Pons (tissue), 1 donor: ENCODE measurements around the gene ADCY7.
"Not testable (repeated sequence)": the region's sequence is repeated elsewhere in the genome, so short reads cannot be mapped to it uniquely, and the experiment has no call there.

Experiments
- DNase-seq: peaks from one replicate; pipeline ENCODE4 v3.0.0-alpha.2; 2016; ENCODE audit warnings: low spot score

ADCY7 gene

DNA sequence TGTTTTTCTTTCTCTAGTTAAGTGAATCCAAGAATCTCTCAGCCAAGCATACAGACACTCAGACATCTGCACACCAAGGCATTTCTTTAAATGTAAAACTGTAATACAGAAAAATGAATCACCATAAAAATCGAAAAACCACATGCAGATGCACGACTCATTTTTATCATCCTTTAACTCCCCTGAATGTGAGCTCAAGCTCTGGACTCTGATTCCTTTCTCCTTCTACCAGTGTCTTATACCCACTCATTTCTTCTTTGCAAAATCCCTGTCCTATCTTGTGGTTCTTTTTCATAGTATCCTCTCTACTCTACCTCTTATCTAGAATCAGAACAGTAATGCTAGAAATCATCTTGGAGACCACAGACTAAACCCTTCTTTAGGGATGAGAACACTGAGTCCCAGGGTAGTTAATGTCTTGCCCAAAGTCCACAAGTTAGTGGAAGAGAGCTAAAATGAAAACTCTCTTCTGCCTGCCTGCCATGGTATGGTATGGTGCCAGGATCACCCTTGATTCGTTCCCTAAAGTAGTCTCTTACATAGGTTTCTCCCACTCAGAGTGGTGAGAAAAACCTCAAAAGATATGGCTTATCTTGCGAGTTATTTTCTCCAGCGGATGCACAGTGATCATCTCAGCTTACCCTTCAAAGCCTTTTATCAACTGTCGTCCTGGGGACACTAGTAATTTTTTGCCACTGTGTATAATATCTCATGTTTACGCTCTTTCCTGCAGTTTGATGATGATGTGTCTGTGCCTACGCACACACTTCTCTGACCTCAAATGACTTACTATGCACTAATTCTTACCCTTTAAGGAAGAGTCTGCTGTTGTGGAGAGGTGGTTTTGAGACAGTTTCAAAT is 72.2 kb downstream of the ADCY7 start:
- DNase-seq = no peak

DNA sequence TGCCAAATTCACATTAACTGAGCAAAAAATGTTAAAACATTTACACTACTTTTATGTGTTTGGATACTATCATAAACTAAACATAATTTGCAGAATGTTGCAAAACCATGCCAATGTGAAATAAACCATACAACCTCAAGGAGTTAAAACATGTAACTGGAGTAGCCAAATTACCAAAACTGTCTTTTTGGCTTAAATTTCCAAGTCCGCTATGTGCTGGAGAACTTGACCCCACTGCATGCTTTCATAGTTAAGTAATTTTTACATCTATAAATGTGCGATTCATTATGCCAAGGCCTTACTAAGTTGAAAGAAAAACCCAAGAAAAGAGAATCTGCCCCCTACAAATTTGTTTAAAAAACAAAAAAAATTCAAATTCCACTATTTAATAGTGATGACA is 74.2 kb downstream of the ADCY7 start:
- DNase-seq = no peak

DNA sequence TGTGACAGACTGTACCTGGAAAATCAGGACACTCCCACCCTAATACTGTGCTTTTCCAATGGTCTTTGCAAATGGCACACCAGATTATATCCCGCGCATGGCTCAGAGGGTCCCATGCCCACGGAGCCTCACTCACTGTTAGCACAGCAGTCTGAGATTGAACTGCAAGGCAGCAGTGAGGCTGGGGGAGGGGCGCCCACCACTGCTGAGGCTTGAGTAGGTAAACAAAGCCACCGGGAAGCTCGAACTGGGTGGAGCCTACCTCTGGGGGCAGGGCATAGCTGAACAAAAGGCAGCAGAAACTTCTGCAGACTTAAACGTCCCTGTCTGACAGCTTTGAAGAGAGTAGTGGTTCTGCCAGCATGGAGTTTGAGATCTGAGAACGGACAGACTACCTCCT is 77.2 kb downstream of the ADCY7 start:
- not testable (repeated sequence) for DNase-seq

DNA sequence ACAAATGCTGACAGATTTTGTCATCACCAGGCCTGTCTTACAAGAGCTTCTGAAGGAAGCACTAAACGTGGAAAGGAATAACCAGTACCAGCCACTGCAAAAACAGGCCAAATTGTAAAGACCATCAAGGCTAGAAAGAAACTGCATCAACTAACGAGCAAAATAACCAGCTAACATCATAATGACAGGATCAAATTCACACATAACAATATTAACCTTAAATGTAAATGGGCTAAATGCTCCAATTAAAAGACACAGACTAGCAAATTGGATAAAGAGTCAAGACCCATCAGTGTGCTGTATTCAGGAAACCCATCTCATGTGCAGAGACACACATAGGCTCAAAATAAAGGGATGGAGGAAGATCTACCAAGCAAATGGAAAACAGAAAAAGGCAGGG is 78.9 kb downstream of the ADCY7 start:
- not testable (repeated sequence) for DNase-seq

DNA sequence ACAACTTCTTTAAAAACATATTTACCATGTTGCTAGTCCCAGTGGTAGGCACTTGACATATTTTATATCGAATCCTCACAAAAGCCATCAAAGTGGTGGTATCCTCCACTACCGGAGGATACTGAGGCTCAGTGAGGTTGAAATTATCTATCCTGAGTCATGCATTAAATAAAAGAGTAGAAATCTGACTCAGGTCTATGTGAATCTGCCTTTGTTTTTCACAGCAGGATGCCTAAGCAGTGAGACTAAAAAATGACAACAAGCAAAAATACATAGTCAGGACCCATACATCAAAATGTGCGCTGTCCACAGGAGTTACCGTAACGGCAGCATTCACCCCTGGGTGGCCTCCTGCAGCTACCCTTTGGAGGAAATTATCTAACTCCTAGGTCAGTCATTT is 84.8 kb downstream of the ADCY7 start:
- no peak for DNase-seq

DNA sequence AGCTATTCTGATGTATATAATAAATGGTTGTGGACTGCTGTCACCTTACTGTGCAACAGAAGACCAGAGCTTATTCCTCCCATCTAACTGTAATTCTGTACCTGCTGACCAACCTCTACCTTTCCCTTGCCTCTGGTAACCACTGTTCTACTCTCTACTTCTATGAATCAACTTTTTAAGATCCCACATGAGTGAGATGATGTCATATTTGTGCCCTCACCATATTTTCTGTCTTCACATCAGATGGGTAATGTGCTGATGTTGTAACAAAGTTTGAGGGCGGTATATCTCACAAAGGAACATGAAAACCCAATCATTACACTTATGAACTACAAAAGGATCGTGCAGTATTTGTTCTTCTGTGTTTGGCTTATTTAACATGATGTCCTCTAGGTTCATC is 85.6 kb downstream of the ADCY7 start:
- DNase-seq = no peak

DNA sequence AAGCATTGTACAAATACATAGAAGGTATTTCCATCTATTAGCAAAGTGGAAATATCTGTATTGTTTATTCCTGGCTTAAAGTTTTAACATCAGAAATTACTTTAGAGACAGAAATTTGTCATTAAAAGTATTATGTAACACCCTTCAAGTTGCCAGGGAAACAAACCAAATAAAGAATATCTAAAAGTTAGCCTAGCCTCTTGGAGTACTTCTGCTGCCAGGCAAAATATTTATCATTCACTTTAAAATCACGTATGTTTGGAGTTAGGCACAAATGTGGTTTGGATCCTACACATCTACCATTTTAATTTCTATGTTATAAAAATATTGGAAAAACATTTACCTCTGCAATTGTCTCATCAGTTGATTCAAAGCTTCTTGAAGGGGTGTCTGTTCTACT is 87.7 kb downstream of the ADCY7 start:
- DNase-seq = no peak

DNA sequence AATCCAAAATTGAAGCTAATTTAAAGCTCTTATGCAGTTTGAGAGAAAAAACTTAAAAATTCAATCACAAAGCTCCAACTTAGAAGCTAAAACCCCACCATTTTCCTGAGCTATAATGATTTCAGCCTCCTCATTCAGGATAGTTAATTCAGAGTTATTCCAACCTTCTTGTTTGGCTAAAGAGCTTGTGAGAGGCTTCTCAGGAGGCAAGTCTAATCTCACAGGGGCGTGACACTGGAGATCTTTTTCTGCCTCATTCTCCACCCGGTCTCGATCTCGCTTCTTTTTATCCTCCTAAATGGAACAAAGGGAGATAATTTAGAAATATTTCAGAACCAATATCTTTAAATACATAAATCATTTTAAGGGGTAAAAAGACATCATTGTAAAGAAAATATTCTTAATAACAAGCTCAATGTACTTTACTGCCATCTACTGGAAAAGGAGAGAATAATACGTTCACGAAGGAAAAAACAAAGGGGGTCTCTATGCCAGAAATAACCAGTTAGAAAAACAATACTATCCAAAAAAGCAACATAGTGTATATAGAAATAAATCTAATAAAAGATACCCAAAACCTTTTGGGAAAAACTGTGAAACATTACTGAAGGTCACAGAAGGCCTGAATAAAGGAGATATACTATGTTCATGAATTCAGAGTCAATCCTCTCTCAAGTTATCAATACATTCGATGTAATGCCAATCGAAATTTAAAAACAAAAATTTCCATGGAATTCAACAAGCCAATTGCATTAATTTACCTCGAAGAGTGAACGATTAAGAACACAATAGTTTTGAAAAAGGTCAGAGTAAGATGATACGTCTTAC is 88.5 kb downstream of the ADCY7 start:
- DNase-seq = no peak

DNA sequence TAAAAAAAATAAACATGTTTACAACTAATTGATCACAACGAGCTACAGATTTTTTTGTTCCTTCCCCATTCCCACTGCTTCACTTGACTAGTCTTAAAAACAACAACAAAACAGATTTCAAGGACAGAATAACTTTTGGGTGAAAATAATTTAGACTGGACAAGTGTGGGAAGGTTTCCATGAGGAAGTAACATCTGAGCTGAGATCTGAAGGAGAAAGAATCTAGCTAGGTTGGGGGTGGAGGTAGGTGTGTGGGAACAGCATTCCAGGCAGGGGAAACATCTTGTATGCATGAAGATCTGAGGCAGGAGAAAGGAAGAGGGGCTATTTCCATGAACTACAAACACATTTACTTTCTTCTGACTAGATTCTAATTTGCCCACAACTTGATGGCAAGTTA is 93.3 kb downstream of the ADCY7 start:
- DNase-seq = no peak

DNA sequence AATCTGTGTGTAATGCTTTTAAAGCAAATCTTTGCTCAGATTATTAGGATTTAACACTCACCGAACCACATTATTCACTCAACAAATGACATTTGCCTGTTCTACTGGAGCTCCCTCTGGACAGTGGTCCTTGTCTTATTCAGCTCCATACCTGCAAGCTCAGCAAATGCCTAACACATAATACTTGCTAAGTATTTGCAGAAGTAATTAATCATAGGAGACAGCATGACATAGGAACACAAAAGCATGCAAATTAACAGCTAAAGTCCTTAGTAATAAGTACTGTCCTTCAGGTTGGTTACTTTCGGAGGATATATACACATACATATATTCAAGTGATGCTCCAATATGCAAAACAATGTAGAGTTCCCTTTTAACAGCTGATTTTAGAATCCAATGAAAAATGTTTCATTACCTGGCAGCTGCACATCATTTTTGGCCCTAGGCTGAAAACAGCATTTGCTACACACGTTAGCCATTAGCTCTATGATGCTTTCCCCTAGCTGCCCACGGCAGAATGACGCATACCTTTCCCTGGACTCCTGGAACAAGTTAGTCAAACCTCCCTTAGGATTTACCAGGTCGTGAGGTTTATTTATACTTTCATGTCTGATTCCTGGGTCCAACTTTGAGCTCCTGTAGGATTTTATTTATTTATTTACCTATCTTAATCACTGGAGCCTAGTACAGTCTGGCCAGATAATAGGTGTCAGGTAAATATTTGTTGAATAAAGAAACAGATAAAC is 93.9 kb downstream of the ADCY7 start:
- DNase-seq = no peak

DNA sequence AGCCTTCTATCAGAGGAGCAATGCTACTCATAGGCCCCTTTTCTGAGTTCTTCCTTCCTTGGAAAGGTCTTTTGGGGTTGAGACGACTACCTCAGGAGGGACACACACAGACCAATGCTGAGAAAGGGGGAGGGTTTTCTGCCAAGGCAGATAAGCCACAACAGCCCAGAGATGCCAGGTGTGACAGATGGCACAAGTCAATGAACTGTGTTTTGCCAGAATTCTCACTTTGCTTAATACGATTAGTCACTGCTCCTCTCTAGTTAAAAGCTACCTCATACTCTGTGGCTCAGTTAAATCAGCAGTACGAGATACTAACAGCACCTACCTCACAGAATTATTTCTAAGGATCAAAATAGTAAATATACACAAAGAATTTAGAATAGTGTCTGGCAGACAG is 94.4 kb downstream of the ADCY7 start:
- no peak for DNase-seq

DNA sequence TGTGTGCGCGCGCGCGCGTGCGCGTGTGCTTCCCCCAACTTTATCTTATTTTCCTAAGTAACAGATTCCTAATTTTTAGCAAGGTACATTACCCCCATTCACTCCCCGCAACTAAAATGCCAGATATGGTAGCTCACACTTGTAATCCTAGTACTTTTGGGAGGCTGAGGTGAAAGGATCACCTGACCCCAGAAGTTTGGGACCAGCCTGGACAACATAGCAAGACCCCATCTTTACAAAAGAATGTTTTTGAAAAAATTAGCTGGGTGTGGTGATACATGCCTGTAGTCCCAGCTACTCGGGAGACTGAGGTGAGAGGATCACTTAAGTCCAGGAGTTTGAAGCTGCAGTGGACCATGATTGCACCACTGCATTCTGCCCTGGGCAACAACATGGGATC is 97.3 kb downstream of the ADCY7 start:
- DNase-seq = no peak

DNA sequence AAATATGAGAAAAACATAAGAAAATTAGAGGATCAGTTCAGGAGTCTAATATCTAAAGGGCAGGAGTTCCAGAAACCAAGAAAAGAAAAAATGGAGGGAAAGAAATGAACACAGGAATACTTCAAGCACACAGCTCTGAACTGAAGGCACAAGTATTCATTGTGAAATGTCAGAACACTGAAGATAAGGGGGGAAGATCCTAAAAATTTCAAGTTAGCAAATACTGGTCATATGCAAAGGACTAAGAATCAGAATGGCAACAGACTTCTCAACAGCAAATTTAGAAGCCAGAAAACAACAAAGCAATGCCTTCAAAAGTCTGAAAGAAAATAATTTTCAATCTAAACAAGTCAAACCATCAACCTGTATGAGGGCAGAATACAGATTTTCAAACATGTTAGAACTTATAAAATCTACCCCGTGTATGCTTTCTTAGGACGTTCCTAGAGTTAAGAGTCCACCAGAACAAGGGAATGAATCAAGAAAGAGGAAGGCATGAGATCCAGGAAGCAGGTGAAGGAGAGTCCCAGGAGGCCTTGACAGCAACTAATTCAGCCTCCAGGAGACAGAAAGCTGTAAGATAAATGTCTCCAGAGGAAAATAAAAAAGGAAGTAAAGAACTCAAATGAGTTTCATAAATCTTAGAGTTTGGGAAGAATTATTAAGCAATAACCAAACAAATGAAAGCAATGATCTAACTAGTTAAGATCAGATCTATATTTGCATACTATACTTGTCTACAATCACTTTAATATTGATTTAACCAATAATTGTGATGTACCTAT is 99.6 kb downstream of the ADCY7 start:
- no peak for DNase-seq
